ENCODE results near the gene SEL1L3.

SEL1L3 gene

DNA sequence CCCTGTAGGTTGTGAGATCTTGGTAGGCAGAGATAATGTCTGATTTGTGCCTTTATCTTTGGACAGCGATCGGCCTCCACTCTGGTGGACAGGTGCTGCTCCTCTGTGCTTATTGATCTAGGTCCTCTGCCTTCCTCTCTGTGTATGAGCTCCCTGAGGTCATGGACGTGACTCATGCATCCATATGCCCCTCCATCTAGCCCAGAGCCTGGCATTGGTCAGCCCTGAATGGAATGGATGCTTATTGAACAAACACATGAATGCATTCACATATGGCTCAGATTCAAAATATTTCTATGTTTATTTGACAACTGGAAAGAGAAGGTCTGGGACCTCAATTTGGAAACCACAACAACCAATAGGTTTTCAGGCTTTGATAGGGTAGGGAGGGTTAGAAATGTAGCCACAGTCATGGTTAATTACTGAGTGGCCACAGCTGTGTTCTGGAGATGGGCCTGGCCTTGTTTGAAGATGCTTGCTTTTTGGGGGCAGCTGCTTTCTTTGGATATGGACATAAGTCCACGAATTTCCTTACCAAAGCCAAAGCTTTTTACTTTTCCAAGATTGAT lies 76.2 kb downstream of the SEL1L3 start:
- no peak for DNase-seq

DNA sequence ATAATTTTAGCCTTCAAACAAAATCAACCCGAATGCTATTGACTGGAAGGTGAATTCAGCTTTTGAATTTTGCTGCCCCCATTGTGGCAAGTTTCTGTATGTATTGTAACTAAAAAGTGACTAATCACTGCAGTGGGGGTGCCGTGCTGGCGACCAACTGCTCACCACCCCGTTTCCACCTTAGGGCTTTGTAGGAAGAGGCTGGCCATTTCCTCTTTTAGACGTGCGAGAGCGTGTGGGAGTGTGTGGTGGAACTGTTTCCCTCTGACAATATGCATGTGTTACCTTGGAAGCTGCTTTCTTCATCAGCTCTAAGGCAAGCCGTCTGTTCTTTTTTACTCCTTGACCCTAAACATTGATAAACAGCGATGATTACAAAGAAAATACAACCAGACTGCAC lies 78.8 kb downstream of the SEL1L3 start:
- no peak for DNase-seq

DNA sequence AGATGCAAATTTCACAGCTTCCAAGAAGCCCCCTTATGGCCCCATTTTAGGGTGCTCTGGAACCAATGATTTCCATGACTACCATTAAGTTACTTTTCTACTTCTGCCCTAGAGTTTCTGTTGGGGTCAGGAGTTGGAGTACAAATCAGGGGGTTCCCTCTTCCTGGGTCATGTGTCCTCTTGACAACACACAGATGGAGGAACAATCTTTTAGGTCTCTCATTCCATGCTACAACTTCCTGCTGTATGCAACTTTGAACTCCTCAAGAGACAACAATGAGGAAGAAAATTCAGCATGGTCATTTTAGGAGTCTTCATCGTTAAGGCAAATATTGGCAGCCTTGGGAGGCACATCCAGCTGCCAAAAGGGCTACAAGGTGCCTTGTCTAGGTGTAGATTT lies 79.7 kb downstream of the SEL1L3 start:
- no peak for DNase-seq

DNA sequence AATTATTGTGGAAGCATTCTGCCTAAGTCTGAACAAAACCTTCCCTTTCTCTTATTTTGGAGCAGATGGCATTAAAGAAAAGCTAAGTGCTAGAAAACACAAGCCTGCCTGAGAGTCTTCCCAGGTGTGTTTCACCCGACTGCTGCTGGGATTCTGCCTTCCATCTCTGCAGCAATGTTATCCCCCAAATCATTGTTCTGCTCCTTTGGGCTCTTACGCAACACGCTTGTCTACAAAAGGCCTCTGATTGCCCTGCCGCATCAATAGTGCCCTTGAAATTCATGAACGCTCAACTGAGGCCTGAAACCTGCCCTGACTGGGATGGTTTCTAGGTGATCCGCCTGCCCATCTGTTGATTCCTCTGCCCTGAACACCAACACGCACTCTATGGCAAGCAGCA lies 80.3 kb downstream of the SEL1L3 start:
- no peak for DNase-seq

DNA sequence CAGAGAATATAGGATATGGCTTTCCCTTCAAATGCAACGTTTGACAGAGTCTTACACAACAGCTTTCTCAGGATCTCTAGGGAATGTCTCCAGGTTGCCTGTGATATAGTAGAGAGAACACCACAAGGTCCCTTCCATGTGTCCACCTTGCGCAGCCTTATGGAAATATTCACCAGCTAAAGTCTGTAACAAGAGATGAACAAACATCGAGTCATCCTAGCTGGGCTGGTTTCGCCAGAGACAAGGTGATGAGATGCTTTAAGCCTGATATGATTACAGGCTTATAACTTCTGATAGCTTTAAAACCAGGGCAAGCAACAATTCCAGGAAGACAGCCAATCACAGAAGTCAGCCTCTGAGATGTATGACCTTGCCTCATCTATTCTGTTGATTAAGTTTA lies 83.8 kb downstream of the SEL1L3 start:
- DNase-seq: no peak

DNA sequence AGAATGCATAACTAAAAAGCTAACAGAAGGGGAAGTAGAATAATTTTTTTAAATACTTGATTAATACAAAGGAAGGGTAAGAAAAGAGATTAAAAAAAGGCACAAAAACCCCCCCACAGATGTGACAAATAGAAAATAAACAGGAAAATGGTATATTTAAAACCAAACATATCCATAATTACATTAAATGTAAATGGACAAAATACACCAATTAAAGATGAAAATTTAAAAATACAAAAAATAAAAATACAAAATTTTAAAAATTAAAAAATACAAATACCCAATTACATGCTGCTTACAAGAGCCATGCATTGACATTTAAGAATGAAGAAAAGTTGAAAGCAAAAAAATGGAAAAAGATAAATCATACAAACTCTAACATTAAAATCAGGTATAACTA lies 86.0 kb downstream of the SEL1L3 start:
- no peak for DNase-seq

DNA sequence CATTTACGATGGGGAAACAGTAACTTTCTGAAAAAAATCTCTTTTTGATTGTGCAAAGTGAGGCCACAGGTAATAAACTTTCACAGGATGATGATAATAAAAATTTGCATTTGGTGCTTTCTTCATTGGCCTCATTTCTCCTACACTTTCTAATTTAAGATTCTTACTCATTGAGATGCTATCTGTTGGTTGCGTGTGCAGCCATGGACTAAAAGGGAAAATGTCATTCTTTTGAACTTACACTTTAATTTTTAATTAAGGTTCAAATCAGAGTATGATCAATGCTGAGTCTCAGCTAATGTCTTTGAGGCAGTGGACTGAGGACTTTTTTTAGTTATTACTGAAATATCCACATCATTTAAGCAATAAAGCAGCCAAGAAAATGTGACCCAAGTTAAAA lies 87.6 kb downstream of the SEL1L3 start:
- no peak for DNase-seq

DNA sequence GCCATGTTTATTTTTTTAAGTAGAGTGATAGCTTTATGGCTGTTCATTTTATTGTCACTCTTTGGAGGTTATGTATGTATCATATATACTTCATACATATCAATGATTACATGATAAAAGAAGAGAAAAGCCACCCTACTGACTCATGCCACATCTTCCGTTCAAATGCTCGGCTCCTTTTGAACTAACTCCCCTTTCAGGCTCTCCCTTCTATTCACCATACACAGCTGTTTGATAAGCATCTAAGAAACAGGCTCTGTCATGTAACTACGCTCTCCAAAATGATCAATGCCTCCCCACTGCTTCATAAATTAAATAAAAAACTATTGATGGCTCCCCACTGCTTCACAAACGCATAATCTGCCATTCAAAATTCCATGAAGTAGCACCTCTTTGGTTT lies 89.4 kb downstream of the SEL1L3 start:
- DNase-seq: no peak

DNA sequence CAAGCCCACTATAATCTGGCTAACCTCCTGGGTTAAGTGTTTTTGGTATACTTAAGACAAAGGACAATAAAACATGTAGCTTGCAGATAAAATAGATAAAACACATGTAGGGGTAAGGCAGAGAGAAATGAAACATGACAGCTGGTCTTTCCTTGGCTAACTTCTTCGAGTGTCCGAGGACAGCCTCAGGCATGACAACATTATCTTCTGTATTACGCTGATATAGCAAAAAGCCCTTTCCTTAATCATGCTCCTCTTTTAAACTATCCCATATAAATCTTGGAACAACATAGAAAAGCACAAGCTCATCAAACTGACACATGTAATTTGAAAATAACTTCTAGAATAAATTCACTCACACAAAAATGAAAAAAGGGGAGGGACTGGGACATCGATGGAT lies 91.1 kb downstream of the SEL1L3 start:
- DNase-seq: no peak

DNA sequence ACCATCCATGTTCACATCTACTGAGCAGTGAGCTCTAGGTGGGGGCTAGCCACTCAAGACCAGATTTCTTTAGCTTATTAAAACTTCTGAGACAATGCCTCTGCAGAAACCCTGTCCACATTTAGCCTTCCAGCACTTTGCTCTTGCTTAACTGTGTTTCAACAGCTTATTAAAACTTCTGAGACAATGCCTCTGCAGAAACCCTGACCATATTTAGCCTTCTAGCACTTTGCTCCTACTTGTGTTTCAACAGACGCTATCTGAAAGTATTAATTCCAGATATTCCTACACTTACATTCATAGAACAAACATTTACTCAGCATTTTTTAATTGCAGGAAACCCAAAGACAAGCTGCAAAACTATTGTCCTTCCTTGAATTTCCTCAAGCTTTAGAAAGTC lies 91.9 kb downstream of the SEL1L3 start:
- DNase-seq: no peak

DNA sequence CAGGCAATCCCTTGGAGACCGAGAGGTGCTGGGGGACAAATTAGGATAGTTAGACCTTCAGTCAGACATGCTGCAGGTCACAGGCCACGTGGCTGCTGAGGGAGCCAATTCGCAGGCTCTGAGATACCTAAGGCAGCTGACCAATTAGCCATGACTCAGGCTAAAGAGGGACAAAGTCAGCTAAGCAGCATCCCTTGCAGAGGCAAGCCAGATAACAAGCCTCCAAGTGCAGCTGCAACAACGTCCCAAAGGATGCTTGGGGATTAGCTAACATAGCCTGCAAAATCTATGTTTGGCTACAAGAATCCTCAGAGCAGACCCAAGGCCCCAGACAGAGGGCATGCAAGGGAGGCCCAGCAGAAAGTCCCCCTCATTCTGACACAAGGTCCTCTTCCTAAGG lies 93.5 kb downstream of the SEL1L3 start:
- no peak for DNase-seq

DNA sequence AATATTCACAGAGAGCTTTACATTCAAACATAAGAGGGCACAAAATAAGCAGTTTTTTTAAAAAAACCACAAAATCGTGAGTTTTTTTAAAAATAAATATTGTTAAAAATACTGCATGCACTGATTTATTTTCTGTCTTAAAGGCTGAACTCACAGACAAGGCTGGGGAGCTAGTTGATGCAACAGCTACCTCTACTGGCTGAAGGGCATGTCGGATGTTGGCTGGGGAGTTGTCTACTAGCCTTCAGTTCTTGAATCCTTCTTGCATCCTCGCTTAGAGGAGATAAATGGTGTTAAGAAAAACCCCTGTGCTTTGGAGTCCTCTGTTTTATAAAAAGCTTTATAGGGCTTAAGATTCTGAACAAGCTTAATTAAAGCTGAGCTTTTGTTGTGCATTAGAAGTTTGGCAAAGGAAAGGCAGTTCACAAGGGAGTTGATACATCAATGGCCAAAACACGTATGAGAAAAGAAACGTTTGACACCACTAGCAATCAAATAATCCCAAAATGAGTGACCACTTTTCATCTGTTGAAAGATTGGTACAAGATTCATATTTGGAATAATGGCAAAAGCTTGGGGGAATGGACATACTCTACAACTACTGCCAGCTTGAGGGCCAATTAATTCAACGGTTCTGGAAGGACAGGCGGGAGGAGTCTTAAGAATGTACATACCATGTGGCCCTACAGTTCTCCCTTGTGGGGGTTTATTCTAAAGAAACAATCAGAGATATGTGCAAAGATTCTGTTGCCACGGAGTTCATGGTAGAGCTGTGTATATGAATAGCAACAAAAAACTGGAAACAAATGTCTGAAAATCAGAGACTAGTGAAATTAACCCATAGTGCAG lies 94.7 kb downstream of the SEL1L3 start:
- DNase-seq: peak; percentile 4 to 9

DNA sequence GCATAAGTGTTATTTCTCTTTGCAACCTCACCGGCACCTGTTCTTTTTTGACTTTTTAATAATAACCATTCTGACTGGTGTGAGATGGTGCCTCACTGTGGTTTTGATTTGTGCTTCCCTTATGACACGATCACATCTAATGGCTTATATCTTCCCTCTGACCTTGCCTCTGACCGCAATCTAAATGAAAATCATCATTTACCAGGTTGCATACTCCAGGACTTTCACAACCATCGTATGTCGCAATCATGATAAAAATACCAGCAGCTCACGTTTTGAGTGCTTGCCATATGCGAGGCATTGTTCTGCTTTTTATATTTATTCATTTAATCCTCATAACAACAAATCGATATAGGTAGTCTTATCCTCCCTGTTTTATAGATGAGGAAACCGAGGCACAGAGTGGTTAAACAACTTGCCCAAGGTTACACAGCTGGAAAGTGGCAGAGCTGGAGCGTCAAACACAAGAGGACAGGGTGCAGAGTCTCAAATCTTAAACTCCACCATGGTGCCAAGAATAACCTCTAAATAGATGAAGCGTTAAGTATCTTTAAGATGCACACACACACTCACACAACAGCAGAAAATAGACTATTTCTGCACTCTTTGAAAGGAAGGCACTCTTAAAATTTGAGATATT lies 102.2 kb downstream of the SEL1L3 start:
- no peak for DNase-seq

DNA sequence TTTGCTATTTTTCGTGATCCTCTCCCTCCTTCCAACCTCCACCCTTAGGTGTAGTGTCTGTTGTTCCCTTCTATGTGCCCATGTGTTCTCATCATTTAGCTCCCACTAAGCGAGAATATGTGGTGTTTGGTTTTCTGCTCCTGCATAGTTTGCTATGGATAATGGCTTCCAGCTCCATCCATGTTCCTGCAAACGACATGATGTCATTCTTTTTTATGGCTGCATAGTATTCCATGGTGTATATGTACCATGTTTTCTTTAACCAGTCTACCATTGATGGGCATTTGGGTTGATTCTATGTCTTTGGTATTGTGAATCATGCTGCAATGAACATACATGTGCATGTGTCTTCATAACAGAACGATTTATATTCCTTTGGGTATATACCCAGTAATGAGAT lies 102.7 kb downstream of the SEL1L3 start:
- no peak for DNase-seq

DNA sequence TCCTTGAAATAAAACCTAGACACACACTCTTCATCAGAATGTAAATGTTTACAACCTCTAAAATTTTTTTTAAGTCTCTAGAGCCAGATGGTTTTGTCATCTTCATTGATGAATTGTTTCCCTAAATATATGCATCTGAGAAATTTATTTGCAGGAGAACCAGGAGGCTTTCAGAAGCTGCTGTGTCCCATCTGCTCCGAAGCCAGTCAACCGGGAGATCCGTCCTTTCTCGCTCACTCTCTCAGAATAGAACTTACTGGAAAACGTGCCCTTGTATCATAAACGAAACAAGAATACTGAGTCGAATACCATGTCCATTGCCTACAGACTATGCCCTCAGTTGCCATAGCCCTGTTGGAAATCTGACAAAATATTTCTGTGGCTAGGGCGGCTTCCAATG lies 103.7 kb downstream of the SEL1L3 start:
- no peak for DNase-seq

DNA sequence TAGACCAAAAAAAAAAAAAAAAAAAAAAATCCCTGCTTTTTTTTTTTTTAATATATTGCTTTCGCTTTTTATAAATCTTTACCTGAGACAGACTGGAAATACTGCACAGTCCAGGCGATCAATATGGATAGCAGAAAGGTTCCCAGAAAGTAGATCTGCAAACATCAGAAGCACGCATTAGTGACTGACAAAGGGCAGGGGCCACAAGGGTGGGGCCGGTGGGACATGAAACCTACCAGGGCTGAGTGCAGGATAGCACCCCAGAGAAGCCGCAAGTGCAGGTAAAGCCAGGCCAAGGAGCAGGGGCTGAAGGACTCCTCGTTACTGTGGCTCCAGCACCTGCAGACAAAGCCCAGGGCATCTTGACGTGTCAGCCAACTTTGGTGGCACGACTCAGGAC lies 105.3 kb downstream of the SEL1L3 start:
- DNase-seq: no peak

DNA sequence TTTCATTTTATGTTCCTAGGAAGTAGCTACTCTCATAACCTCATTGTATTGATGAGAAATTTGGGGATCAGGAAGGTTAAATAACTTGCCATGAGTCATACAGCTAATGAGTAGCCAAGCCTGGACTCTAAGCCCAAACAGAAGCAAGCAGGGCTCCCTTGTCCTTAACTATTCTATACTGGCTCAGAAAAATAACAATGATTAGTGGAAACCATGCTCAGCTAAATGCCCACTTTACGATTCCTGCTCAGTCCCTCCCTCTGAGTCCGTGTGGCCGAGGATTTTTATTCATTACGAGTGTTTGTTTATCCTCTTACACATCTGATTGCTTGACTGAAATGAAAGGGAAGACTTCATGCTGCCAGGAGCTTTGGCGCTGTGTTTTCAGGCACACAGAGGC lies 106.3 kb downstream of the SEL1L3 start:
- no peak for DNase-seq

DNA sequence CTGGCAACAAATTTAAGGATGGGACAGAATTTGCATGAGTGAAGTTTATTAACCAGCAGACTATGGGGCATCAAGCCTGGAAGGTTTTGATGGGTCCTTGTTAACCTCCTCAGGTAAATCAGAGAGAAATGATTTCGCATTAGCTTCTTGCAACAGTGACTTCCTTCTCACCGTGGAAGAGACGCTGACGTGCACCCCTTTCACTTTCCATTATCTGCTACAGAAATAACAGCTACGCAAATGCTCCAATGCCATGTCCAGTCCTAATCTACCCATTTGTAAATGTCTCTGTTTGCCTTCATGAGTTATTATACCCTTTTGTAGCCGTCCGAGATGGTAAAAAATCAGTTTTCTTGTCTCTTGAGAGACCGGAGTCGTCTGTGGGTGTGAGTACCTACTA lies 106.9 kb downstream of the SEL1L3 start:
- DNase-seq: no peak

DNA sequence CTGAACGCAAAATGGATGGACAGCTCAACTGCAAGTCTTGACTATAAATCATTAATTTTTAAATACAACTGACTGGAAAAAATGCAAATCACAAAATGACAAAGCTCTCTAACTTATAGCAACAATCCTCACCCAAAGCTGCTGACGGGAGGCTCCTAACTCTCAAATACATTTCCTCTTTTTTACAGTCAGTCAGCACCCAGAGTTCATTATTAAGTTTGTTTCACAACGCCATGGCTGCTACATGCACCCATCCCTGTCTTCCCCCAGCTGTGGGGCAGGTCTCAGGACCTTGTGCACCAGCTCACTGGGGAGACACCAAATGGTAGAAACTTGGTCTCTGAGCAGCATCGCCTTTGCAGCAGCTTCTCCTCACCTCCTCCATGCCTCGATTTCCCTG lies 109.5 kb downstream of the SEL1L3 start:
- no peak for DNase-seq

DNA sequence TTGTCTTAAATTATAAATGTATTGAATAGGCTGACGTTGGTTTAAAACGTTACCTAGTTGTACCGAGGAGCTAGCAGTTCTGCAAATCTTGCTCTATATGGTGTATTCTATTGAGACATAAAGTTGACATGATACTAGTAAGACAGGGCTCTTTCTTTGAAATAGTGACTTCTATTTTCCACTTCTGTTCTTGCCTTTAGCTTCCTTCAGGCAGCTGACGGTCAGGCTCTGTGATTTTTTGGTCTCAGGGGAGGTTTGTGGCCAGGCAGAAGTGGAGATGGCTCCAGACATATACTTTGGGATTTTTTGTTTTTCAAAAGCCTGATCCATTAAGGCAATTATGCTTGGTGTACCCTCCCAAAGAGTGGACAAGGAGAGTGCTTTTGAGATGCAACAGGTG lies 111.9 kb downstream of the SEL1L3 start:
- no peak for DNase-seq

DNA sequence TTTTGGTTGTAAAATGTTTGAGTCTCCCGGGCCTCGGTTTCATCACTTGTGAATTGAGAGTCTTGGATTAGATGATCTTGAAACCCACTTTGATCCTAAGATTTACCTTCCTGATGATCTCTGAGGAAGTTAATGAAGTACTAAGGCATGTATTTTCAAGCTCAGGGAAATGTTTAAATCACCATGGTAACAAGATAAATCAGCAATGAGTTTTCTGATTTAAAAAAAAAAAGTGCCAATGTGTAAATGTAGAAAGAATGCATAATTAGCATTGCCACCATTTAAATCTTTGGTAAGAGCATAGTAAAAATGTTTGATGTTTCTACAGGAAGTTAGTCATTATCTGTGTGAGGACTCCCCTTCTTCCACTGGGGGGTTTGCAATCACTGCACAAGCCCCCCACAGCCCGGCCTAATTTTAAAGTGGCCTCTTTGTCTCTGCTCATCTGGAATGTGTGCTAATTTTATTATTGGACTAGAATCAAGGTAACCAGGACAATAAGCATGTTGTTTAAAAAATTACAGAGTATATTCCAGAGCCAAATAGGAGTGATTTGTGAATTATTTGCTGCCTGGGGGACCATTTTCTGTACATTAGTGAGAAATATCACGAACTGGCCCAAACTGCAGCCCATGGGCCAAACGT lies 113.5 kb downstream of the SEL1L3 start:
- DNase-seq: no peak

DNA sequence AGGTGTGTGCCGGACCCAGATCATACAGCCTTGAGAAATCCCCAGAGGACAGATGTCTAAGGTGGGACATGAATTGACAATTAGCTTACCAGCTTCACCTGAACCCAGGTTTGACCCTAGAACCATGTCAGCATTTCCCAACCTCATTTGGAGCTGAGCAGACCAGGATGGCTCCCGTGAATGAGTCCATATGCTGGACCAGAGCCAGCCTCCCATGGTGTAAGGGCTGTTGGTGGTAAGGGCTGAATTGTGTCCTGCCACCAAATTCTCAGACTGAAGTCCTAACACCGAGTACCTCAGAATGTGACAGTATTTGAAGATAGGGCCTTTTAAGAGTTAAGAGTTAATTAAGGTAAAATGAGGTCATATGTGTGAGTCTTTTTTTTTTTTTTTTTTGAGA lies 118.8 kb downstream of the SEL1L3 start:
- no peak for DNase-seq

DNA sequence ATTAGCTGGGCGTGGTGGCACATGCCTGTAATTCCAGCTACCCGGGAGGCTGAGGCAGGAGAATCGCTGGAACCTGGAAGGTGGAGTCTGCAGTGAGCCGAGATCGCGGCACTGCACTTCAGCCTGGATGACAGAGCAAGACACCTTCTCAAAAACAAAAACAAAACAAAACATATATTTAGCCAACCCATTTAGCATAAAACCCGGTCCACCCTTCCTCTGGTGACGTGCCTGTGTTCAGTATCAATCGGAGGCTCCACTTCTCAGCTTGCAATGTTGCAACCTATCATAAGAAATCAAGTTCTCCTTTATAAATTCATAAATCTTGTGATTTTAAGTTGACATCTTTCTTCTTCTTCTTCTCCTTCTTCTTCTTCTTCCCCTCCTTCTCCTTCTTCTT lies 133.2 kb downstream of the SEL1L3 start:
- no peak for DNase-seq

DNA sequence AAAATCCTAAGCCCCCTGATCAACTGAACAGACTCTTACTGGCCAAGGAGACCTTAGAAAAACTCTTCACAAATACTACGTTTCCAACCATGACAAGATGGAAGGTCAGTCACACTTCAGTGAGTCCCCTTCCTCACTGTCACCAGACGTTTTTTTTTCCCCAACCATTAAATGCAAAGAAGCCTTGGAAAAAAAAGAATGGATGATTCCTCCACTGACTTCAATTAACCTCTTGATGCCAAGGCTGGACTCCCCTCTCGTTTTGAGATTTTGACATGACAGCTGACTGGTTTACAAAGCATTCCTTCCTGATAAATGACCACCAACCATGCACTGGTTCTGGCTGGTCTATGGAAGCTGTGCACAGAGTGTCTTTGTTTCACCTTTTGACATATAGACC lies 133.9 kb downstream of the SEL1L3 start:
- DNase-seq: no peak

All from SHP77 (cell line).